HG02642 (cell line): Measurements from ENCODE around the gene ZNF318.
"Not testable (repeated sequence)": the region's sequence is repeated elsewhere in the genome, so short reads cannot be mapped to it uniquely, and the experiment has no call there.

Experiments used
- ATAC-seq: cut with Tn5 transposase; IDR thresholded peaks from one replicate; pipeline ENCODE4 v1.9.1; 2021; ENCODE audit warnings: mild to moderate bottlenecking; ENCODE audit not compliant: unreplicated experiment, poor library complexity

Gene ZNF318

GRCh38 chr6:43386492-43386891 is 17.0 kb upstream of the ZNF318 start:
- no peak for ATAC-seq

GRCh38 chr6:43383021-43383667 is 13.7 kb upstream of the ZNF318 start:
- ATAC-seq = no peak

GRCh38 chr6:43380858-43381257 is 11.4 kb upstream of the ZNF318 start:
- not testable (repeated sequence) for ATAC-seq

GRCh38 chr6:43378631-43379030 is 9.2 kb upstream of the ZNF318 start:
- ATAC-seq = no peak

GRCh38 chr6:43377710-43378229 is 8.3 kb upstream of the ZNF318 start:
- no peak for ATAC-seq

- ATAC-seq = peak; percentile 51
Measured at GRCh38 chr6:43376551-43376981, 7.1 kb upstream of the ZNF318 start.

GRCh38 chr6:43375693-43376092 is 6.2 kb upstream of the ZNF318 start:
- no peak for ATAC-seq

GRCh38 chr6:43373252-43373875 is 3.9 kb upstream of the ZNF318 start:
- ATAC-seq = no peak

- peak; percentile 7 for ATAC-seq
Measured at GRCh38 chr6:43370003-43370580, 645 bp upstream of the ZNF318 start.

- no peak for ATAC-seq
Measured at GRCh38 chr6:43368259-43369160, 937 bp downstream of the ZNF318 start.

- ATAC-seq = no peak
Measured at GRCh38 chr6:43367245-43367984, 2.0 kb downstream of the ZNF318 start.

- no peak for ATAC-seq
Measured at GRCh38 chr6:43361269-43361668, 8.2 kb downstream of the ZNF318 start.

GRCh38 chr6:43359831-43360230 is 9.6 kb downstream of the ZNF318 start:
- ATAC-seq = no peak

GRCh38 chr6:43359381-43359780 is 10.1 kb downstream of the ZNF318 start:
- no peak for ATAC-seq

GRCh38 chr6:43355862-43356590 is 13.4 kb downstream of the ZNF318 start:
- no peak for ATAC-seq

GRCh38 chr6:43351951-43352350 is 17.5 kb downstream of the ZNF318 start:
- not testable (repeated sequence) for ATAC-seq

- no peak for ATAC-seq
Measured at GRCh38 chr6:43347444-43347843, 22.0 kb downstream of the ZNF318 start.

GRCh38 chr6:43347021-43347420 is 22.4 kb downstream of the ZNF318 start:
- no peak for ATAC-seq

- not testable (repeated sequence) for ATAC-seq
Measured at GRCh38 chr6:43346243-43346642, 23.2 kb downstream of the ZNF318 start.
